22Rv1 (cell line): ENCODE results near the gene AOAH.

Experiments
- CTCF ChIP-seq: fragments of 450-650 bp; IDR thresholded peaks from 2 replicates; pipeline ENCODE4 v1.5.1; 2017; ENCODE audit warnings: mild to moderate bottlenecking
- ZFX ChIP-seq: fragments of 450-650 bp; IDR thresholded peaks from 2 replicates; pipeline ENCODE4 v1.6.1; 2017; ENCODE audit warnings: antibody characterized with exemption, borderline replicate concordance

- no peak for TF ChIP-seq CTCF
- TF ChIP-seq ZFX: no peak
Observed at GRCh38 chr7:36614959-36615358, 109.3 kb downstream of the AOAH start.
